ENCODE measurements around the gene C8G.

DNA sequence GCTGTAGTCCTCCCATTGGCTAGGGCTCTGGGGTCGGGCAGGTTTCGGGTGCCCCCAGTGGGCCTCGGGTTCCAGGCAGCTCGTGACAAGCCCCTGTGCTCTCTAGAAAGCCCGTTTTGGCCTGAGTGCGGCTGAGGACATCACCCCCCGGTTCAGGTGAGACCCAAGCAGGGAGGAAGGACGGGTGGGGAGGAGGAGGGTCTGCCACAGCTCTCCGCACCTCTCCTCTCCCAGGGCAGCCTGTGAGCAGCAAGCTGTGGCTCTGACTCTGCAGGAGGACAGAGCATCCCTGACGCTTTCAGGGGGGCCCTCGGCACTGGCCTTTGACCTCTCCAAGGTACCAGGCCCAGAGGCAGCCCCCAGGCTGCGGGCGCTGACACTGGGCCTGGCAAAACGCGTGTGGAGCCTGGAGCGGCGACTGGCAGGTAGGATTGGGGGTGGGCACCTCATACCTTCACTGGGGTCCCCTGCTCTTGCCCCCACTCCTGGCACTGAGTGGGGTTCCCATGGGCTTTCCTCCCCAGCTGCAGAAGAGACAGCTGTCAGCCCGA lies 47.9 kb downstream of the C8G start:
- TF ChIP-seq EP300 (IDR thresholded peaks at IDR 0.05), result no peak
- TF ChIP-seq, protein P1, sequence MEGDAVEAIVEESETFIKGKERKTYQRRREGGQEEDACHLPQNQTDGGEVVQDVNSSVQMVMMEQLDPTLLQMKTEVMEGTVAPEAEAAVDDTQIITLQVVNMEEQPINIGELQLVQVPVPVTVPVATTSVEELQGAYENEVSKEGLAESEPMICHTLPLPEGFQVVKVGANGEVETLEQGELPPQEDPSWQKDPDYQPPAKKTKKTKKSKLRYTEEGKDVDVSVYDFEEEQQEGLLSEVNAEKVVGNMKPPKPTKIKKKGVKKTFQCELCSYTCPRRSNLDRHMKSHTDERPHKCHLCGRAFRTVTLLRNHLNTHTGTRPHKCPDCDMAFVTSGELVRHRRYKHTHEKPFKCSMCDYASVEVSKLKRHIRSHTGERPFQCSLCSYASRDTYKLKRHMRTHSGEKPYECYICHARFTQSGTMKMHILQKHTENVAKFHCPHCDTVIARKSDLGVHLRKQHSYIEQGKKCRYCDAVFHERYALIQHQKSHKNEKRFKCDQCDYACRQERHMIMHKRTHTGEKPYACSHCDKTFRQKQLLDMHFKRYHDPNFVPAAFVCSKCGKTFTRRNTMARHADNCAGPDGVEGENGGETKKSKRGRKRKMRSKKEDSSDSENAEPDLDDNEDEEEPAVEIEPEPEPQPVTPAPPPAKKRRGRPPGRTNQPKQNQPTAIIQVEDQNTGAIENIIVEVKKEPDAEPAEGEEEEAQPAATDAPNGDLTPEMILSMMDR (IDR thresholded peaks at IDR 0.05), result no peak

All from upper lobe of left lung (tissue), 4 donors.